Measurements from ENCODE around the gene EMC10. TPM values are rescaled to one million over a fixed set of nuclear protein-coding genes. Genes with fewer than 3 reads are reported as not detected.

Gene EMC10
- total and polyA plus RNA-seq, 2 of the 4 experiments (the other 2 are of a cell fraction): 11.3 to 90.9 TPM

GRCh38 chr19:50496189-50497021 lies 20.1 kb downstream of the EMC10 start (continued):
- TF ChIP-seq ELK1 (IDR thresholded peaks at IDR 0.05; ENCODE audit: borderline replicate concordance, low read depth, low read length): no peak

- Histone ChIP-seq H3K79me1 (ENCODE audit: low read depth in 1 of 2, low read length in 2 of 2) (no peaks in the 10 kb centered on the region), H3K4me2 (ENCODE audit: low read depth, low read length) (no peak overlapping the region), H3K4me1 (ENCODE audit: control insufficient read depth, insufficient read depth, low read length) (no peaks in the 10 kb centered on the region), H3K27ac (ENCODE audit: insufficient read depth, low read length) (no peak overlapping the region), H4K8ac (ENCODE audit: low read depth in 2 of 2, low read length in 2 of 2) (no peak overlapping the region), H2AK5ac (ENCODE audit: low read depth, low read length) (no peak overlapping the region), H2AK9ac (replicated peaks; ENCODE audit: low read depth, low read length, poor library complexity) (no peak overlapping the region), H3K36me3 (ENCODE audit: control insufficient read depth, insufficient read depth, low read length) (no peaks in the 10 kb centered on the region), H2BK15ac (ENCODE audit: low read depth, low read length) (no peak overlapping the region), H3K14ac (replicated peaks; ENCODE audit: low read depth, low read length) (no peak overlapping the region), H4K91ac (ENCODE audit: insufficient read depth, low read depth, low read length) (no peak overlapping the region), H3K56ac (ENCODE audit: extremely low read depth, insufficient read depth, low read length) (no peak overlapping the region), H2BK20ac (ENCODE audit: low read depth, low read length) (no peak overlapping the region), H3K9me3 (ENCODE audit: control insufficient read depth, insufficient read depth, low read length) (no peaks in the 10 kb centered on the region), H4K20me1 (ENCODE audit: insufficient read depth, low read length) (no peaks in the 10 kb centered on the region), H3K23ac (ENCODE audit: low read depth, low read length) (no peak overlapping the region), H3K4ac (ENCODE audit: low read depth, low read length) (no peak overlapping the region), H3K9ac (ENCODE audit: low read depth, low read length) (no peak overlapping the region), H3K27me3 (ENCODE audit: control insufficient read depth, insufficient read depth, low read length) (peaks cover 39% of the 10 kb centered on the region), H3K9me1 (ENCODE audit: insufficient read depth, low read length) (no peaks in the 10 kb centered on the region), H2AFZ (replicated peaks; ENCODE audit: low read length, poor library complexity) (no peak overlapping the region), H2BK120ac (ENCODE audit: low read depth, low read length) (no peak overlapping the region), H4K5ac (ENCODE audit: low read depth, low read length) (no peak overlapping the region), H2BK5ac (ENCODE audit: low read depth, low read length, poor library complexity, severe bottlenecking) (no peak overlapping the region), H3K18ac (ENCODE audit: low read depth, low read length) (no peak overlapping the region), H3K4me3 (ENCODE audit: insufficient read depth, low read depth, low read length) (no peak overlapping the region)
- TF ChIP-seq FOS (IDR thresholded peaks at IDR 0.05; ENCODE audit: low read depth, low read length): no peak
- no peak for TF ChIP-seq RFX5 (IDR thresholded peaks at IDR 0.05; ENCODE audit: low read depth, low read length)
- no peak for TF ChIP-seq POLR2A (IDR thresholded peaks at IDR 0.05; ENCODE audit: low read depth, low read length)
- no peak for TF ChIP-seq NFE2L2 (IDR thresholded peaks at IDR 0.05; ENCODE audit: low read depth, low read length)
- no peak for TF ChIP-seq RAD21 (IDR thresholded peaks at IDR 0.05; ENCODE audit: low read length)
- TF ChIP-seq SMC3 (IDR thresholded peaks at IDR 0.05; ENCODE audit: low read depth, low read length): no peak
- TF ChIP-seq CTCF (conservative IDR thresholded peaks at IDR 0.05; ENCODE audit: low read depth, low read length): no peak
- no peak for TF ChIP-seq MXI1 (IDR thresholded peaks at IDR 0.05; ENCODE audit: borderline replicate concordance, low read depth, low read length)
- TF ChIP-seq BHLHE40 (IDR thresholded peaks at IDR 0.05; ENCODE audit: low read depth, low read length): no peak
- no peak for TF ChIP-seq USF2 (IDR thresholded peaks at IDR 0.05; ENCODE audit: low read depth, low read length)
- TF ChIP-seq CHD1 (IDR thresholded peaks at IDR 0.05; ENCODE audit: low read depth, low read length): no peak
- DNase-seq (no peak), ATAC-seq (ENCODE audit: low read depth) (no peak)
- WGBS, 2 experiments (ENCODE audit: extremely low coverage in 2 of 2, insufficient read length in 1 of 2): 39% methylated on average over 4 of the region's 8 CpGs; no CpG with 5 or more reads in 1 of the 2 experiments
- ChIA-PET POLR2A (ENCODE audit: unreplicated experiment) (no interaction called here), CTCF (no interaction called here)
- dilution Hi-C loops (cut with HindIII; ENCODE audit: low sequenced_read_pairs, unreplicated experiment) (no loop called here), in situ Hi-C loops (cut with MboI; ENCODE audit: low sequenced_read_pairs) (no loop called here), intact Hi-C loops (cut with micrococcal nuclease) (no loop called here)
- no TSS peak for BruUV-seq (replicated peaks)
These were observed 20.7 kb downstream of the EMC10 start for GRCh38 chr19:50497022-50497405.

All from IMR-90 (cell line).